Stimulated activated CD4-positive, alpha-beta T cell treated with anti-CD3 and anti-CD28 coated beads, Interleukin-1b, Interleukin-23, amount 100 ng/mL, for 4 hours (primary cell): Measurements from ENCODE around the gene UBE2F.
"Not testable (repeated sequence)": the region's sequence is repeated elsewhere in the genome, so short reads cannot be mapped to it uniquely, and the experiment has no call there.

Experiments used
- DNase-seq, 2 donors: peaks; one replicate each; pipeline ENCODE4 v3.0.0-alpha.2; 2020; ENCODE audit warnings: low read depth in 2 of 2

UBE2F gene

DNA sequence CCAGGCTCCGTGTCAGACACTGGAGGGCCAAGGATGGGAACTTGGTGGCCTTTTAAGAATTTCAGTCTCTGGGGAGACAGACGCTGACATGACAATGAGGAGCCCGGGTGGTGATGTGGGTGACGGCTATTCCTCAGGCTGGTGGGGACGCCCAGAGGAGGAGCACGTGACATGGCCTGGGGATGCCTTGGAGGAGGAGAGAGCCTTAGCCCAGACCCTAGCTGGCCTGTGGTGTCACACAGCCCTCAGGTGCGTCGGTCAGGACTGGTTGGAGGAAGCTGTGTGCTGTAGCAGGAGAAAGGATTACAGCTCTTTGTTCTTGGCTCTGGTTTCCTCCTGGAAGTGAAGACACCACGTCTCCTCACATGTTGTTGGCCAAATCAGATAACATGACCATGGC, 54.0 kb downstream of the UBE2F start:
- no peak for DNase-seq

DNA sequence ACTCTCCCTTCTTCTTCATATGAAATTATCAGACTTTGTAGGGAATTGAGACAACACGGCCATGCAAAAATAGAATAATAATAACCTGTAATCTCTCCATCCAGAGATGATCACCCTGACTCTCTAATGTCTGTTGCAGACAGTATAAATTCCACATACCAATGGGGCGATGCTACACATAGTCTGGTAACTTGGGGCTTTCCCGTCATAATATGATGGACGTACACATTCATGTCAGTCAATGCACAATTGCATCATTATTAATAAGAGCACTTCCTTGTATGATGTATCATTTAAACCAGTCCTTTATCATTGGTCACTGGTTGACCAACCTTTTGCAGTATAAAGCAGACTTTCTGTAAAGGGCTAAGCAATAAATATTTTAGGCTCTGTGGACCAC, 54.5 kb downstream of the UBE2F start:
- no peak for DNase-seq

DNA sequence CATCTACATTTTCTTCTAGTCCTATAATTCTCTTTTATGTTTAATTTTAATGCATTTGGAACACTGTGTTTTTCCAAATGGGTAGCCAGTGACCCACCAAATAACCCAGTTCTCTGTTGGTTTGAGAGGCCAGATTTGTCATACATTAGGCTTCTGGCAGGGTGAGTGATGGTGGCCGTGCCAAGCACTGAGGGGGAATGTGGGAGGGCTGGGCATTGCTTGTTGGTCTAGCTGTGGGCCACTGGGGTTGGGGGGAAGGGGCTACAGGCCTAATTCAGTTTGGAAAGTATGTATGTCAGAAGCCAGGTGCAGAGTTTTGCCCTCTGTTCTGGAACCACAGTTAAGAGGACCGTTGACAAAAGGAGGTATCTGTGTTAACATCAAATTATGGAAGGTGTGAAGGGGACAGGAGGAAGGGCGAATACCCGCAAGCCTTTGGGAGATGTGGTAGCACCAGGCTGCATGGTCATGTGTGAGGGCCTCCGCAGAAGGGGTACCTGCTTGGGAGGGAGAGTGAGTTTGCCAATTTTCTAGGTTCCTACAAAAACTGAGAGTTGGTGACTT, 55.9 kb downstream of the UBE2F start:
- no peak for DNase-seq

DNA sequence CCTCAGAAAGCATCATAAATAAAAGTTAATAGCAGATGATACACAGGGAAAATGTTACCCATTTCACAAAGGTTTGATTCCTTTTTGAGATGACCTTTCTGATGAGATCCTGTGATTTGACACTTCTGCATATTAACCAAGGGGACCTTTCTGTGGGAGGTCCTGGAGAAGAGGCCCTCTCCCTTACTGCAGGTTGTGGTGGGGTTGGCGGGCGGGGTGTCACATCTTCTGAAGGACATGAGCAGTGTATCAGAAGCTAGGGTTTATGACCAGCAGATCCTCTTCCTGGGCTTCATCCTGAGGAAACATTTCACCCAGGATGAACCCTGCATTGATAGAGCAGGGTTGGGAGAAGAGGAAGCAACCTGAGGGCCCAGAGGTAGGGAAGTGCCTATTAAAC, 56.8 kb downstream of the UBE2F start:
- no peak for DNase-seq

DNA sequence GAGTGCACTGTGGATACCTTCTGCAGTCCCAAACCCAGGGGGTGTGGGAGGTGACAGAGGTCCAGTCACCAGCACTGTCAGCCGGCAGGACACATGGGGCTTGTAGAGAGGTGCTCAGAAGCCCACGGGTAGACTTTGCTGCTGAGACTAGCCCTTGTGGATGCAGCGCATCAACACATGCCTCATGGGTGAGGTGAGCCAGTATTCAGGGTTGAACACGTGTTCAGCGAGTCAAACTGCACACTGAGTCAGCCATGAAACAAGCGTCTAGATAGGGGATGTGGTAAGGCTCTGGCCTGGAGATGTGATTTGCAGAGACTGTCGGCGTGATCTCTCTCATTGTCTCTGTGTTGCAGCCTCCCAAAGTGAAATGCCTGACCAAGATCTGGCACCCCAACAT, 58.2 kb downstream of the UBE2F start:
- no peak for DNase-seq

DNA sequence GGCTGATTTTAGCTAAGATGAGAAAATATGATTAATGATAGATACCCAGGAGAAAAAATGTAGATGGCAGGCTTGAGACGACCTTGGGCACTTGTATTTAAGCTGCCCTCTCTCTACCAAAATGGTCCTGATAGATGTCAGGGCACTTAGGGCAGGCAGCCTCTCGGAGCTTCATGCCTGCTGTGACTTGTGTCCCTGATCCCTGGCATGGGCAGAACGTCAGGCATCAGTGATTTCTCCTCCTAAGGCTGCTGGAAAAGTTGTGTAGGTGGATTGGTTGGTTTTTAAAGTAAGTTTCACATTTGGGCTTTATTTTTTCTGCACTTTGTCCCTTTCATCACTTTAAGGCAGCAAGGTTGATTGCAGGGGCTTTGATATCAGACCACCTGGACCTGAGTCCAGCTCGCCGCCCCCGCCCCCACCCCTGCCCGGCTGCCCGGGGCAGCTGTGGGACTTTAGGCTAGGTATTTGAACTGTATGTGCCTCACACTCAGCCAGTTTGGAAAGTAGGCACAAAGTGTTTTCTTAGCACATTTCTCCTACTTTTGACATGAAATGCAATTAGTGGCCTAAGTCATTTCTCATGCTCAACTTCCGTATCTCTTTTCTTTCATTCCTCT, 59.0 kb downstream of the UBE2F start:
- no peak for DNase-seq

DNA sequence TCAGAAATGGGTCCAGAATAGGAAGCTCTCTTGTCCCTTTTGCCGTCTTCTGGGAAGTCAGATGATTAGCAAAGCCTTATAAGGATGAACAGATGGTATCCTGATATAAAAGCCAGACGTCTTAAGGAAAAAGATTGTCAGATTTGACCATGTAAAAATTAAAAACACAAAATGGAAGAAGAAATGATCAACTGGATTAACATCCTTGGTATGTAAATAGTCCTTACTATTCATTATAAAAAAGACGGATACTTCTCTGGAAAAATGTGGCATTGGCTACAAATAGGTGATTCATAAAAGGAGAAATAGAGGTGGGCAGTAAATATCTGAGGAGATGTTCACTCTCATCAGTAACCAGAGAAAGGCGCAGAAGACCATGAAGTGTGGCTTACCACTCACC, 60.2 kb downstream of the UBE2F start:
- DNase-seq = no peak

DNA sequence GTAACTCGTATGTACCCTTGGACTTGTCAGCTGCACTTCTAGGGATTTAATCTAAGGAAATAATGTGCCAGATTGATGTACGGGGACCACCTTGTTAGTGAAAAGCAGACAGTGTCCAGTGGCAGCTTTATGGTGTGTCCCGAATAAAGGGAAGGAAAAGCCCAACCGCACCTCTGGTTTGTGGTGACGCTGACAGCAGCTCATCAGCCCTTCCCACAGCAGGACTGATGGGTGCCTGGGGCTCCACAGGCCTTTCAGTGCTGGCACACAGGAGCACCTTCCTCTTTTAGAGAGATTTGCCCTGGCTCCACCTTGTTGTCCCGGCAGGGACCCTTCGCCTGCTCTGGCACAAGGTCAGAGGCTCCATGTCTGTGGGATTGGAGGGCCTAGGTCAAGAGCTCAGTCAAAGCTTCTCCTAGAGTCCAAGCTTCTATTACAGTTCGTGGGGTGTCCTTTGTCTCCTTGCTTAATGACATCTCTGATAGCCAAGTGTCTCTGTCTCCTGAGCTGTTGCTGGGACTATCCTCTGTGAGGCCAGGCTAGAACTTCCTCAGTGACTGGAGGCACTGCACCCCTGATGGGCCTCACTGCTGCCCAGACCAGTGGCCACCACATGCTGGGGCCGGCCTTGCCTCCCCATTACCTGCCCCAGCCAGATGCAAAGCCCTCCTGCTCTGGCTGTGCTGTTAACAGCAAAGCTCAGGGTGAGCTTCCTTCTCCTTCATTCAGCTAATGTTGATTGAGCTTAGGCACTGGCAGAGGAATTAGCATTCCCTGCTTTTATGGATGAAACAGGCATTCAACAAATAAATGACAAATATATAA, 61.0 kb downstream of the UBE2F start:
- no peak for DNase-seq

DNA sequence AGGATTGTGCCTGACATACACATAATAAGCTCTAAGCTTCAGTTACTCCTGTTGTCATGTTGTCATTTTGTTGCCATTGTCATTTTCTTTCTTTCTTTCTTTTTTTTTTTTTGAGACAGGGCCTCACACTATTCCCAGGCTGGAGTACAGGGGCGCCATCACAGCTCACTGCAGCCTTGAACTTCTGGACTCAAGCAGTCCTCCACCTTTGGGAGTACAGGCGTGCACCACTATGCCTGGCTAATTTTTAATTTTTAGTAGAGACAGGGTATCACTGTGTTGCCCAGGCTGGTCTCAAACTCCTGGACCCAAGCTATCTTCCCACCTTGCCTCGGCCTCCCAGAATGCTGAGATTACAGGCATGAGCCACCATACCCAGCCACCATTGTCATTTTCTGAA, 63.0 kb downstream of the UBE2F start:
- DNase-seq = no peak

DNA sequence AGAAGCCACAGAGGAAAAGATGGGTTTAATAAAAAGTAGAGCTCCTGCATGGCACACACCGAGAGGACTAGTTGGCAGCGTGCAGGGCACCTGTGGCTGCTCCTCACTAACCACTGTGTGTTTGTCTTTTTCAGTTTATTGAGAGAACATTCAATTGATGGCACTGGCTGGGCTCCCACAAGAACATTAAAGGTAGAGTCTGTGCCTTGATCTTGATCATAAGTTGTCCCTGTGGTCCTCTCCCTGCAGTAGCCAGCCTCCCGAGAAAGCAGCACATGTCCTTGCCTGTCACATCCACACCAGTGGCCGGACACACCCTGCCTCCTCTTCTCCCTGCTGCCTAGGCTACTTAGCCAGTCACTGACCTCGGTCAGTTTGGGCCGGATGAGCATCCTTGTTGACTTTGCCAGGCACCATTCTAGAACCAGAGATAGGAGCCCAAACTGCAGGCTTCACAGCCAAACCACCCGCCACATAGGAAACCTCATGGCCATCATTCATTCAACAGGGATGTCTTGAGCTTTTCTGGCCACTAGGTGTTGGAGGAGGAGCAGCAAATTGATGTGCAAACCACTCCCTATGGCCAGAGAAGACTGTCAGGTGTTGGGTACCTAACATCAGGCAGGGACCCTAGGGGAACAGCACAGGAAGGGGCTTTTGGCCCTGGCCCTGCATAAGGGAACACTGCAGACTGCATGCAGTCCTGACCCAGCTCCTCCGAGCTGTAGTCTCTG, 63.8 kb downstream of the UBE2F start:
- no peak for DNase-seq

DNA sequence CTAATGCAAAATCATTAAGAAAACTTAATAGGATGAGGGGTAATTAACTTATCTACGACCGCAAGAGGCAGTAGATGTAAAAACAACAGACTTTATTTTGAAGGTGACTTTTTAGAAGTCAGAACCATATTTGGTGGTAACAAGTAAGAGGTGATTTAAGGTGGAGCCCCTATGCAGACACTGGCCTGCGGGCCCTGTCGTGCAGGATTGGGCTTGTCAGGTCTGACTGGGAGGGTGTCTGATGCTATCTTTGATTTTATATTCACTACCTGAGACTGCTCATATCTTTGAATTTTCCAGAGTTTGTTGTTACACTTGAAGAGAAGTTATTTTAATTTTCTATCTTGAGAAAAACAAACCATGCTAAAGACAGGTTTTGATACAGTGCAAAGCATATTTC, 64.9 kb downstream of the UBE2F start:
- no peak for DNase-seq

DNA sequence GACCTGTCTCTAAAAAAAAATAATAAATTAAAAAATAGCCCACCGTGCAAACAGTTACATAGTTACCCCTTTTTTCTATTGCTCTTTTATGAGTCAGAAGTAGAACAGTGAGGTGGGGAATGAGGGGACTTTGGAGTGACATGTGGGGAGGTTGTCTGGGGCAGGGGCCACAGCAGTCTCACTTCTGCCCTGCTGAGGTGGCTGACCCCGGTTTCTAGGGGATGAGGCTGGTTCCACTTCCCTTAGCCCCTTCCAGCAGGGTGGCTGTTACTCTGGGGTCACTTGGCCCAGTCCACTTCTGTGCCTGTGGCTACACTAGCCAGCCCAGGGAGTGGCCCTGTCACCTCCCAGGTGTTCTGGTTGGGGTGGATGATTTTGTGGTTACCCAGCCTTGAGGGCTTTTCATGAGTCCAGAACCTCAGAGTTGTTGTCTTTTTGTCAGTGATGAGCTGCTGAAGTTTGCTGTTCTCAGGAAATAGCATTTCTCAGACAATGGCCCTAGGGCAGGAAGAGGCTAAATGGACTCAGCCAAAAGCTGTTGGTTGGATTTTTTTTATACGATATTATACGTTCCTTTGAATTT, 66.0 kb downstream of the UBE2F start:
- no peak for DNase-seq

DNA sequence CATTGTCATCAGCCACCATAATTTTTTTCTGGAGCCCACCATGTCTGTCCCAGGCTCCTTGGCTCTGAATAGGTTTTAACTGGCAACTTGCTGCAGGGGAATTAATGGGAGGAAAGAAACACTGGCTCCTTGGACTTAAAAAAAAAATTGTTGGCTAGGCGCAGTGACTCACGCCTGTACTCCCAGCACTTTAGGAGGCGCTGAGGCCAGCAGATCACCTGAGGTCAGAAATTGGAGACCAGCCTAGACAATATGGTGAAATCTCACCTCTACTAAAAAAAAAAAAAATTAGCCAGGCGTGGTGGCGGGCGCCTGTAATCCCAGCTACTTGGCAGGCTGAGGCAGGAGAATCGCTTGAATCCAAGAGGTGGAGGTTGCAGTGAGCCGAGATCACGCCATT, 67.2 kb downstream of the UBE2F start:
- DNase-seq = not testable (repeated sequence)

DNA sequence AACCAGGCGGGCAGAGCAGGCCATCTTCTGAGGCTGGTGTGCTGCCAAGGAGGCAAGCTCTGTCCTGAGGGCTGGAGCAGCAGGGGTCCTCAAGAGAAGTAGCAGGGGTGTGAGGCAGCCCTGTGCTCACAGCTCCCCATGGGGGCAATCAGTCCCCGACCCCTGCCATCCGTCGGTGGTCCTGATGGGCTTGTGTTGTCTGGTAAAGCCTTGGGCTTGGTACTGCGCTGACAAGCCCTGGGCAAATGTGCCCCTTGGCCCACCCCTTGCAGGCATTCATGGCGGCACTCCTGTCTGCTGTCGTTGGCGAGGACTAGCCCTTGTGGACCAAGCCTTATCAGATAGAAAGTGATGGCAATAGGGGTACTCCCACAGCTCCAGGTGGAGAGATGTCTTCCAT, 71.4 kb downstream of the UBE2F start:
- no peak for DNase-seq

DNA sequence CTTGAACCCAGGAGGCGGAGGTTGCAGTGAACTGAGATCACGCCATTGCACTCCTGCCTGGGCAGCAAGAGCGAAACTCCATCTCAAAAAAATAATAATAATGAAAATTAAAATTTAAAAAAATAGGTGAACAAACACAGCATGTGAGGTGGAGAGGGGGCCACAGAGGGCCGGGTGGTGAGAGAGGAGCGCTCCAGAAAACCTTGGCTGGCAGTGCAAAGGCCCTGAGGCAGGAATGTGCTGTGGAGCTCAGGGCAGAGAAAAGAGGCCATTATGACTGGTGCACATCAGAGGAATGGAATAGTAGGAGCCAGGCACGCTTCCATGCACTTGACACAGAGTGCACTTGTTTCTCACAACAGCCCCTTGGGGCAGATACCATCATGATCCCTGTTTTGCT, 72.3 kb downstream of the UBE2F start:
- no peak for DNase-seq

DNA sequence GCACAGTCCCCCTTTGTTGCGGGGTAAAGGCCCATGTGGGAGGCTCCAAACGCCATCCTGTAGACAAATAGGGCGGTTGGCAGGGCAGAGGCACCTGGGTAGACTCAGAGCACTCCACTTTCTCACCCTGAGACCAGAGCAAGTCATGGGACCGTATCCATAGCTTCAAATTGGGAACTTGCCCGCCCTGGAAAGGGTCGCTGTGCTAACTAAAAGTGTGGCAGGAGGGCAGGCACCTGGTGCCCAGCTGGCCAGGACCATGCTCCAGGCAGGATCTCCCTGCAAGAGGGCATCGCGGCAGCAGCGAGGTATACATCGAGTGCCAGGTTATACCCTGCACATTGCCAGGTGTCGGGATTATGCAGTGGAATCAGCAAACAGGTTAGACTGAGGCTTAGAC, 73.2 kb downstream of the UBE2F start:
- no peak for DNase-seq

DNA sequence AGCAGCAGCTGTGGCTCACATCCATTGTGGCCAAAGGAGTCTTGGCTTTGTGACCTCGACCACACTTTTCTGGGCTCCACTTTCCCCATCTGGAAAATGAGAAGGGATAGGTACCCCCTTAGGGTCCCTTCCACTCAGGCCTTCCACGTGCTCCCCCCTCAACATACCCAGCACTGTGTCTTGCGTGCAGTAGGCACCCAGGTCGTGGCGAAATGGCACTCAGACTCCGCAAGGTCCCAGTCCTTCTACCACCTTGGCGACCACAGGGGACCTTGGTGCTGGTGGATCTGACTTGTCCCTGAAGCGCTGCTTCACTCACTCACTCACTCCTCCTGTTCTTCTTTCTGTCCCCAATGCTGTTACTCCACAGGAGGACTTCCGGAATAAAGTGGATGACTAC, 74.1 kb downstream of the UBE2F start:
- DNase-seq = no peak

DNA sequence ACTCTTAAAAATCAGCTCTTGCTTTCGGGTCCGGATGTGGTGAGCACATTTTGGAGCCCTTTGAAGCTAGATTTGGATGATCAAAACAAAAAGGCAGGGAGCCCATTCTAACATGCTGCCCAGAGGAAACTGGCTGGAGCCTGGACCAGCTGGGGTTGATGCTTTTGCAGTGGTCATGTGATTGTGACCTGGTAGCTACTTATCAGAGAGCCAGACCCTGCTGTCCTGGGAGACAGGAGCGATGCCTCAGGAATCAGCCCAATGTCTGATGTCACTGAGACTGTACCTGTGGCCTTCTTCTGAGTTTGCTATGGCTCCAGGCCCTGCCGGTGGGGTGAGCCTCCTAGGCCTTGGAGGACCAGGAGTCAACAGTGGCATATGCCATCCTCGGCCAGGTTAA, 75.3 kb downstream of the UBE2F start:
- DNase-seq = no peak

DNA sequence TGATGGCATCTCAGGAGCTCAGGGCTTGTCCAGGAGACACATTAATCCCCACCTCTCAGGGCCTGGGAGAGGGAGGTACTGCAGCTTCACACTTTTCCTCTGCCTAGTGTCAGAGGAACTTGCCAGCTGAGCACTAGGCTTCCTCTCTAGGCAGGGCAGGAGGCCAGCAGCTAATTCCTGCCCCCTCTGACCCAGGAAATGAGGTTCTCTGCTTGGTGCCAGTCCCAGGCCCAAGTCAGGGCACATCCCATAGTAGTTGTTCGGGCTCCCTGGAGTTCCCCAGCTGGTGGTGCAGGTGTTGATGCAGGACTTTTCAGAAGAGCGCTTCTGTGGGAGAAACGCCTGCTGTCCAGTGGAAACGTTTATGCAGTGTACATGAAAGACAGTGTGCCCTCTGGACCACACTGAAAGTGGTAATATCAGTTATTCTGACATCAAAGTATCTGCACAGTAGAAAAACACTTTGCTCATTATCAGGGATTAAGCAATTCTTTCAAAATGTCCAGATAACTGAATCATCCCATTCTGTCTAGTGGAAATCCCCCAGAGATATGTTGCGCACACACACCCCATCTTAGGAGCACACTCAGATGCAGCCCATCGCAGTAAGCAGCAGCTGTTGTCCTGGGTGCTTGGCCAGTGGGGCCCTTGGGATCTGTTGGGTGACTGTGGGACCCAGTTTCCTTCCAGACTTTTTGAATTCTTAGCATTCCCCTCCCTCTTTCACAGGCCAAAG, 76.2 kb downstream of the UBE2F start:
- no peak for DNase-seq

DNA sequence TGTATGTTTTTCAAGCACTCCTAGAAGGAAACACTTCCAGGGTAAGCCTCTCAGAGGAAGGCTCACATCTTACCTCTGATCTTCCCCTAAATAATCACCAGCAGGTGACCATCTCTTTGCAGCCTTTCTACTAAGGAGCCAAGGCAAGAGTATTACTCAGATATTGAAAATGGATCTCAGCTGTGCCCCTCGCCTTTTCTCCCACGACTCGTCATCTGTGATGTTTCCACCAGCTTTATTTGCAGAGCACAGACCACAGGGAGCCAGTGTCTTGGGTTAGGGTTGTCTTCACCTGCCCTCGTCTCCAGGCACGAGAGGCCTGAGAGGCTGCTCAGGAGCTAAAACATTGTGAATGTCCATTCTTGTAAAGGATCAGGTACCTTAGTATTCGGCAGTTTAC, 77.0 kb downstream of the UBE2F start:
- no peak for DNase-seq

DNA sequence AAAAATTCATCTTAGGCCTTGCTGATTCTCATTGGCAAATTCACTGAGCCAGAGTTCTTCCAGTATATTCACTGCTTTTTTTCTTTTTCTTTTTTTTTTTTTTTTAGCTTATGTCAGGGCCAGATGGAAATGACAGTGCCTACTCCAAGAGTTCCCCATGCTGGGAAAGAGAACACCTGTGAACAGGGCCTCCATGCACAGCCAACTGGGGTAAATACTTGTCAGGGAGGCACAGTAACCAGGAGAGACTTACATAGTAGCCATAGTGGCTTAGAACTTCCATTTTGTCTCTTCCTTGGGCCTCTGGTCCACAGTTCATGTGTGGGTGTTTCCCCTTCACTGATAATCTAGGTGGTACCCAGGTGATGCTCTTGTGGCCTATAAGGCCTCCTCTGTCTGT, 78.8 kb downstream of the UBE2F start:
- DNase-seq = no peak
